GM12891 (cell line): ENCODE data around the gene UVSSA.

ENCODE experiments used
- DNase-seq: peaks from one replicate; pipeline ENCODE4 v3.0.0; 2011; ENCODE audit warnings: low spot score; ENCODE audit not compliant: insufficient read length
- FAIRE-seq: peaks from 2 replicates; lab custom pipeline; 2011; peaks lifted over from hg19 to GRCh38; lab: Jason Lieb, UNC
- PAX5 ChIP-seq: IDR thresholded peaks from 2 replicates; pipeline ENCODE4 v1.6.1; 2011; ENCODE audit warnings: low read length, moderate library complexity, mild to moderate bottlenecking; ENCODE audit not compliant: insufficient read depth, severe bottlenecking
- POLR2A ChIP-seq: IDR thresholded peaks from 2 replicates; pipeline ENCODE4 v1.6.1; 2011; ENCODE audit warnings: low read depth, low read length, control low read depth
- POLR2AphosphoS5 ChIP-seq: IDR thresholded peaks from 2 replicates; pipeline ENCODE4 v1.6.1; 2011; ENCODE audit warnings: low read depth, low read length, control low read depth
- POU2F2 ChIP-seq: IDR thresholded peaks from 2 replicates; pipeline ENCODE4 v1.6.1; 2011; ENCODE audit warnings: low read depth, mild to moderate bottlenecking, control low read depth, low read length, moderate library complexity
- SPI1 ChIP-seq: IDR thresholded peaks from 2 replicates; pipeline ENCODE4 v1.6.1; 2011; ENCODE audit warnings: low read depth, low read length, control low read depth
- TAF1 ChIP-seq: IDR thresholded peaks from 2 replicates; pipeline ENCODE4 v1.6.1; 2011; ENCODE audit warnings: low read depth, low read length, control low read depth

Gene UVSSA

DNA sequence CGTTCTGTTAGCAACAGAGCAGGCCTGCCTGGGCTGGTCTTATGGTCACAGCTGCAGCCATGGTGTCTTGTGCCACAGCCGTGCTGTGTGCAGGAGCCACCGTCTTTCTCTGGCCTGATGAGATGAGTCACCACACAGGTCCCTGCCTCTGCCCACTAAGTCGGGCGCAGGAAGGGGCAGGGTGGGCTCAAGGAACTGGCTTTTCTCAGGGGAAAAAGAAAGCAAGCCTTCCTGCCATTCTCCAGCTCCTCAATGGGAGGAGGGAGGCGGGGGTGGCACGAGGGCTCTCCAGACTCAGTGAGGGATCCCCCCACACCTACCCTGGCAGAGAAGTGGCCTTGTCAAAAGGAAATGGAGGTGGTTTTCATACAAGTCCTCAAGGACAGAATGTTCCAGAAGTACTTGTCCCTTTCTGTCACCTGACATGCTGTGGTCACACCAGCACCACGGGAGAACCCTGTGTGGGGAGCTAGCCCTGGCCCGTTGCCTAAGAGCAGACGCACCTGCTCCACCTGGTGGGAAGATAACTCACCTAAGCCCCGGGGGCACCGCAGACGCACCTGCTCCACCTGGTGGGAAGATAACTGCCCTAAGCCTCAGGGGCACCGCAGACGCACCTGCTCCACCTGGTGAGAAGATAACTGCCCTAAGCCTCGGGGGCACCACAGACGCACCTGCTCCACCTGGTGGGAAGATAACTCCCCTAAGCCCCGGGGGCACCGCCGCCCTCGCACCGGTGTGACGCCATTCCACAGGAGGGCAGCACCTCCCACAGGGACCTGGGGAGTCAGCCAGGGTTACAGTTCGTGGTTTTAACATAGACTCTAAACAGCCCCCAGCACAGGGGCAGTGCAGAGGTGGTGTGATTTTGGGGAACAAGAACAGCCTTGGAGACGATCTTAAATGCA, 18.5 kb downstream of the UVSSA start:
- DNase-seq: no peak
- TF ChIP-seq POLR2A (no peak), TAF1 (no peak), PAX5 (no peak), POLR2AphosphoS5 (no peak)
- no peak for FAIRE-seq

DNA sequence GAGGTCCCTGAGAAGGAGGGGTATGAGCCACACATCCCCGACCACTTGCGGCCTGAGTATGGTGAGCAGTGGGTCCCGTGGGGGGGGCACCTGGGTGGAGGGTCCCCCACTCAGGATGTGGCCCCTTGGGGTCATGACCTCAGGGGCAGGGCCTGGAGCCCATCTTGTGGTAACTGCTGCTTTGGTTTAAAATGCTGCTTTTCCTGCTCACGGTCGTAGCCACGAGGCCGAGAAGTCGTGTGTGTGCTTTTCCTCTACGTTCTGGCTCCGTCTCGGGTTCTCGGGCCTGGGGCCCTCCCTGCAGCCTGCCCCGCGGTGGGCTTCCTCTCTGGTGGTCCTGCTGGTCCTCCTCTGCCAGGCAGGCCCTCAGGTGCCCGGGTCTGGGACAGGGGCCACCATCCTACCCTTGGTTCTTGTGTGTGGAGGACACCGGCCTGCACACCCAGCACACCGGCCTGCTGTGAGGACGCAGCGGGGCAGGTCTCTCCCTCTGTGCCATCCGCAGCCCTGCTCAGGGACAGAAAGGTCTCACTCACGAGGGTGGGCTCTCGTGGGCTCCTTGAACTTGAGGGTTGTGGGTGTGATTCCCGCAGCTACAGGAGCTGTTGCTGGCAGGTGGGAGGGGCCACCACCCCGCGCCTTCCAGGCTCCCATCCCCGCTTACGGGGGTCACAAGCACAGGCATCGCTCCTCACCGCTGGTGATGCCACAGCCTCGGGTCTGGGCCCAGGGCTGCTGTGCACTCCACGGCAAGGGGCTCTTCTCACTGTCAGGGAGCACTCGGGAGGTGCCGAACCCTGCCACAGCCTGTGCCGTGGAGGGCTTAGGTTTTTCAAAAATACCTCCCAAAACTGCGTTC, 19.6 kb downstream of the UVSSA start:
- TF ChIP-seq POLR2AphosphoS5 (no peak), POU2F2 (no peak), SPI1 (no peak), POLR2A (no peak), PAX5 (no peak), TAF1 (no peak)
- DNase-seq (no peak), FAIRE-seq (no peak)

DNA sequence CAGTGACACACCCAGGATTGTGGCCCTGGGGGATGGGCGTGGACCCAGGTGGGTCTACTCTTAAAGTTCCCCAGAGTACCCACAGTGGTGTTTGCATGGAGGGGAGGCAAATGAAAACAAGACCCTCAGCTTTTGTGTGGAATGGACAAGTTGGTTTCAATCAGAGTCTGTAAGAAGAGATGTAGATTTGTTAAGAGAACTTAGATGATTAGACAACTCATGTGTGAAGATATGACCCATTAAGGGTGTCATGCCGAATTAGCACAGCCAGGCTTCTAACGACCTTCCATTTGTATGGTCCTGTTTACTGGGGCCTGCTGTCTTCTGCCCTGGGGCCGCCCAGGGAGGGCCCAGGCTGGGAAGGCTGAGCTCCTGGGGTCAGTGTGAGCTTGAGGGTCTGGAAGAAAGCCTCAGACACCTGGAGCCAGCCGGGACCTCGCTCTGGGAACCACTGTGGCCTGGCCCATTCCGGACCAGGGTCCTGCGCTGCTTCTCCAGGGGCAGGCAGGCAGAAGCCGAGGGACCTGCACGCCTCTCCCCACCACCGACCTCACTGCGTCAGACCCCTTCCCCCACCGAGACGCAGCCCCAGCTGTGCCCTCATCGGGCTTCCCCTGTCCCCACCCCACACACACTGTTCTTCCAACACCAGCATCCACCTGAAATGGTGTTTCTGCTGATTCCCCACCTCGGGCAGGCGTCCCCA, 20.4 kb downstream of the UVSSA start:
- TF ChIP-seq POLR2AphosphoS5 (no peak), POLR2A (no peak), POU2F2 (no peak), PAX5 (no peak), TAF1 (no peak), SPI1 (no peak)
- no peak for DNase-seq
- FAIRE-seq: no peak

DNA sequence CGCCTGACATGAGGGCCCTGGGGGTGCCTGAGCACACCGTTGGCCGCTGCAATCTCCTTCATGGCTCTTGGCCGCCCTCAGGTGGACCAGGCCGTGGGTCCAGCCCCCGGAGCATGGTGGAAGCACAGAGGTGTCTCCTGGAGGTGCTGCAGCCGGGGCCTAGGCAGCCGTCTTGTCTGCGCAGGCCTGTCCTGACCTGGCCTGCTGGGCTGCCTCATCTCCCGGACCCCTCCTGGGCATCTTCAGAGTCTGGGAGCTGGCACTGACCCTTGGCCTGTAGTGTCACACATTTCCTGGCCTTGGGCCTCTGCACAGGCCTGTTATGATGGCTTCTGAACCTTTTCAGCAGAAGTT, 20.9 kb downstream of the UVSSA start:
- no peak for TF ChIP-seq POLR2AphosphoS5
- no peak for TF ChIP-seq TAF1
- no peak for TF ChIP-seq POLR2A
- no peak for TF ChIP-seq PAX5
- TF ChIP-seq SPI1: no peak
- no peak for TF ChIP-seq POU2F2
- FAIRE-seq (no peak), DNase-seq (no peak)

DNA sequence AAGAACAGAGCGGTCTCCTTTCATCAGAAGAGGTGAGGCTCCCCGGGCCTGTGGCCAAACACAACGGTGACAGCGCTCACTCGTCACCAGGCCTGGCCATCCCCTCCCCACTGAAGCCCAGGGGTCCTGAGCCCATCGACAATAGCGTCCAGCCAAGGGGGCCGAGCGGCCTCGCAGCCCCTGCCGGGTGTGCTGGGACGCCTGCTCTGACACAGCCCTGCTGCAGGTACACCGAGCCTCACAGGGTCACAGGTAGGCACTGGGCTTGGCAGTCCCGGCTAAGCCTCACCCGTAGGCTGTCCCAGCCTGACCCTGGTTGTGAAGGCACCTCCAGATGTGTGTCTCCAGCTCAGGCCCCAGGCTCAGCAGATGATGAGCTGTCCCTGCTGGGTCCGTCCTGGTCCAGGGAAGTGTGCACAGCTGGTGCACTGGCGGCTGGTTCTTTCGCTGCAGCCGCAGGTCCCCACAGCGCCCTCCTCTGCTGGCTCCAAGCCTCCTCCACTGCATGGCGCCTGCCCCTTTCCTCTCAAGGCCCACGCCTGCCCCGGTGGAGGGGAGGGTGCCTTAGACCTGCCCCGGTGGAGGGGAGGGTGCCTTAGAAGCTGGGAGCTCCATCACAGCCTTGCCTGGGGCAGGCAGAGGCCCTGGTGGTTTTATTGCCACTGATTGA, 21.5 kb downstream of the UVSSA start:
- TF ChIP-seq PAX5: no peak
- TF ChIP-seq TAF1: no peak
- TF ChIP-seq POLR2A: no peak
- no peak for TF ChIP-seq POU2F2
- no peak for TF ChIP-seq SPI1
- TF ChIP-seq POLR2AphosphoS5: no peak
- DNase-seq (no peak), FAIRE-seq (no peak)

DNA sequence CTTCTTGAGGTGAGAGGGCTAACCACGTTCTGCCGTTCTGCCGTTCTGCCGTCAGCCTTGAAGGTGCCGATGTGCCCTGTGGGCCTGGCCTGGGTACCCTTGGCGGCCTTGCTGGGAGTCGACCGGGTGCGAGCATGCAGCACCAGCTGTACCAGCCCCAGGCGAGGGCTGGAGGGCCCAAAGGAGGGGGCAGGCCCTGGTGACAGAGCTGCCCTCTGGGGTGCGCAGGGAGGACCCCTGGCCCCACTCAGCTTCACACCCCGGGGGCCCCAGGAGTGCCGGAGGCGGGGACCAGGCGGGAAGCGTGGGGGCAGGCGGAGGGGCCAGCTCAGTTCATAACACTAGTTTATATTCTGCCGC, 22.1 kb downstream of the UVSSA start:
- no peak for DNase-seq
- TF ChIP-seq SPI1 (no peak), POLR2A (no peak)
- no peak for FAIRE-seq

DNA sequence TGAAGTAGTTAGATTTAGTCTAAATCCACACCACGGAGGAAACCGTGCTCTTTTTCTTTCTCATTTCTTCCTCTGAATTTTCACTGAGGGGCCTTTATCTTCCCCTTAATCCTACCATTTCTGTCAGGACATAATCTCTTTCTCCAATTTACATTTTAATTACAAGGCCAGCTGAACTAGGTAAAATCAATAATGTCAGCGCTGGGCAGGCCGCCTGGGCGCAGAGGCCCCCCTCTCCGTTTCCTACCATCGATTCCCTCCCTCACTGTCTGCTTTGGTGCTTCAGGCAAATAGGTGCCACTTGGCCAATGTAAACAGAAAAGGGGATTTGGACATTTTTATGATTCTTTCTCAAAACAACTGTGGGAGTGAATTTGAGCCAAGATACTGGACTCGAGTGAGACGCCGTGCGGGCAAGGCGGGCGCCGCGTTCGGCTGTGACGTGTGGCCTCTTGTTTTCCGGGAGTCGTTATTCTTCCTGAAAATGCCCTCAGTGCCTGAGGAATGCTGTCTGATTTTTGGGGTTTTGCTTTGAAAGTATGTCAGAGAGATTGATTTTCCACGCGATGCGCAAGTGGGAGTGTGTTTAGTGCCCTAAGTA, 22.6 kb downstream of the UVSSA start:
- FAIRE-seq (no peak), DNase-seq (no peak)
- TF ChIP-seq POLR2A: no peak
- no peak for TF ChIP-seq SPI1
- no peak for TF ChIP-seq PAX5
- TF ChIP-seq TAF1: no peak
- no peak for TF ChIP-seq POU2F2
- TF ChIP-seq POLR2AphosphoS5: no peak

DNA sequence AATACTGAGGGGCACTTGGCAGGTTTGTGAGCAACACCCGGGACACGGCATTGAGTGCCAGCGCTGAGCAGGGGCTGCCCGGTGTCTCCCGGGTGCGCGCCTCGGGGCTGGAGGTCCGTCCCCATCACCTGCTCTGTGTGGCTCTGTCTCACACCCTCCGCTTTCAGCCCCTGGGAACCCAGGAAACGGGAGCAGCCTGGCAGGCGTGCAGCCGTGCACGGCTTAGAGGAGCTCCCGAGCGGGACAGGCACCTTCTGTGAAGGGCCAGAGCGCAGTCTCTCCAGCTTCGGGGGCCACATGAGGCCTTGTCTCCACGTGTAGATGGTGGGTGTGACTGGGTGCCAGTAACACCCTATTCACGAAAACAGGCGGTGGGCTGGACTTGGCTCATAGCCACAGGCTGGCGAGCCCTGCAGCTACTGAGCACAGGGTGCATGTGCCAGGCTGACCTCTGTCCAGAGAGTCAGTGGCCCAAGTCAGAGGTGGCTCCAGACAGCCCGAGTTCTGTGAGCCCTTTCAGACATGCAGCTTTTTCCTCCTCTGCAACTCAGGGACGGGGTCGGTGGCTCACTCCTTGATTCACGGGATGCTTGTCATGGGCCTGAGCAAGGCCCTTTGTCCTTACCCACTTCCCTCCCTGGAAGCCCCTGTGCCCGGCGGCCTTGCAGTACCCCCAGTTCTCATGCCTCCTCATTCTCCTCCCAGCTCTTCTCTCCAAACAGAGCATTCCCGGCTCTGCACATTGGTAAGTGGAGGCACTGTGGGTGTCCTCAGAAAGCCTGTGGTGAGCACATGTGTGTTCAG, 23.5 kb downstream of the UVSSA start:
- DNase-seq (no peak), FAIRE-seq (no peak)
- TF ChIP-seq SPI1: no peak
- TF ChIP-seq POLR2A: no peak
- TF ChIP-seq POLR2AphosphoS5: no peak
